DOHH2 (cell line): ENCODE data around the gene SLC18B1.

Source experiments
- CTCF ChIP-seq: fragments of 200-600 bp; sonication (generic); IDR thresholded peaks from one replicate; pipeline ENCODE4 v1.5.1; 2014; ENCODE audit warnings: antibody characterized with exemption, mild to moderate bottlenecking, low read depth, low read length; ENCODE audit not compliant: poor library complexity, severe bottlenecking
- EZH2phosphoT487 ChIP-seq: fragments of 200-600 bp; sonication (generic); IDR thresholded peaks from 2 replicates; pipeline ENCODE4 v1.6.1; 2017; ENCODE audit warnings: borderline replicate concordance, mild to moderate bottlenecking, antibody characterized with exemption, low read length, moderate library complexity, mixed read lengths

- TF ChIP-seq CTCF (no peak), EZH2phosphoT487 (no peak)
Measured at GRCh38 chr6:132811276-132811675, 12.8 kb upstream of the SLC18B1 start.
